AG08395 (cell line): ENCODE measurements around the gene ADCYAP1R1.
A peak's percentile ranks its signal among the peaks of the same experiment; 100 is the strongest.

ENCODE experiments used
- DNase-seq: peaks from one replicate; pipeline ENCODE4 v3.0.0; 2012; ENCODE audit warnings: mixed read lengths, low spot score

Gene ADCYAP1R1

GRCh38 chr7:31068006-31068675 is 16.0 kb downstream of the ADCYAP1R1 start:
- DNase-seq: no peak

DNA sequence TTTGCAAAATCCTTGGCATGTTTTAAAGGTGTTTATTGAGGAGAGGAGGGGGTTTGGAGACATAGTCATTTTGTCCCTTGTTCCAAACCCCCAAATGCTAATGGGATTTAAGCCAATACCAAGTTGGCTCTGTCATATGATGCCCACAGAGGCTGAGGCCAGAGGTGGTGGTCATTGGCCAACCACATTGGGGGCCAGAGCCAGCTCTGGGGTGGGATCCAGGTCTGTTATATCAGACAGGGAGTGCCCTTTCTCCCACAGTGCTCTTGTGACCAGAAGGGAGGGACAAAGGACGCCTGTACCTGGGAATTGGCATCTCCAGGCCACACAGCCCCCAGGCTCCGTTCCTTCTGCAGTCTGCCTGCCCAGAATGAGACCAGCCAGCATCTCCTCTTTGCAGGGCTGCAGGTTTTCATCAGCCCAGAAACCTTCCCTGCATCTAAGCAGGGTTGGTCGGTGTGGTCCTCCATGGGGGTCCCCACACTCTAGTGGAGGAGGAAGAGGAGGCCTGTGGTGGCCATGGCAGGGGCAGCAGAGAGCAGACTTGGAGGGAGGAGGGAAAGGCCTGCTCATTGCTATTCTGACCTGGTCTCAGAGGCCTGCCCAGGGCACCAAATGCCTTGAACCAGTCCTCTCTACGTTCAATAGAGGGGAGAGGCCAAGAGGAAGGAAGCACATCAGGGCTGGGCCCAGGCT is 17.9 kb downstream of the ADCYAP1R1 start:
- DNase-seq: no peak

DNA sequence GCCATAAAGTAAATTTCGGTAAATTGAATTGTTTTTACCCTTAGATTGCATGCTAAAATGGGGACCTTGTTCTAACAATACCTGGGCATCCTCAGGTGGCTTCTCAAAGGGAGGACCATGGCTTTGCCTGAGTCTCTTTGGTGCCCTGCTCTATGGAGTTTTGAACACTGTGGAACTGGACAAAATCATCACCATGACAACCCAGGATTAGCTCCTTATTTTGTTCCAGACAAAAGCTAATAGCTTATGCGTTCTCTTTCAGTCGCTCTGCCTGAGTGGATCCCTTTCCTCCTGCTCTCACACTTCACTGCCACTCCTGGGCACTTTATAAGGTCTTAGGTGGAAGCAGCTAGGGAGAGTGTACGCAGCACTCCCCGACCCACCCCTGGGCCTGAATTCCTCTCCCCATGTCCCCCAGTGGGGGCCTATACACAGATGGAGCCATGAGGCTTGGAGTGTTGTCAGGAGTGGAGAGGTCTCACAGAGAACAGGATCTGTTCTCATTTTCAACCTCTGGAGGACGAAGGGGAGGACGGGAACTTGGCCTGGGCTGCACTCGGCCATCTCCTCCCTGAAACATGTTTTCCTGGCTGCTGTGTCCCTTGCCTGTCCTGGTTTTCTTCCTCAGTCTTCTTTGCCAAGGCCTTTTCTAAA is 19.0 kb downstream of the ADCYAP1R1 start:
- DNase-seq: no peak

DNA sequence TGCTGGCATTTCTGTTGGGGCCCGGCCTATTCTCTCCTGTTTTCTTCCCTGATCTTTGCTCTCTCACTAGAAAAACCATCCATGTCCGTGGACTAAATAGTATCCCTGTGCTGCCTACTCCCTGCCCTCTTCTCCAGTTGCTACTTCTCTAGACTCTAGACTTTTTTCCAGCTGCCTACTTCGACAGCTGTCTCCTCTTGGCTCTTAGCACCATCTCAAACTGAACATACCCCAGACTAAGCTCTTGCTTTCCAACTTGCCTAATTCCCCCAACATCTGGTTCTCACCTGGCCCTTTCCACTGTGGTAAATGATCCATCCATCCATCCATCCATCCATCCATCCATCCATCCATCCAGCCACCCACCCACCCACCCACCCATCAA is 19.5 kb downstream of the ADCYAP1R1 start:
- DNase-seq: no peak

- no peak for DNase-seq
Measured at GRCh38 chr7:31073326-31074119, 21.4 kb downstream of the ADCYAP1R1 start.

DNA sequence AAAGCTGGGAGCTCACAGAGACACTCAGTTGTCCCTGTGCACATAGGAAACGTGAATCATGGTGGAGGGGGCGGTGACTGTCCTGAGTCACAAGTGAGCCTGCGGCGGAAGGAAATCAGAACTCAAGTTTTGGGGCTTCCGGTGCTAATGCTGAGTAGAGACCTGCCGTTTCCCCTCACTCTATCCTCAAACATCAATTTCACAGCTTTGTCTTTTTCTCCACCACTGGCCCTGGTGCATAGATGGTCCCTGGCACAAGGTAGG is 21.9 kb downstream of the ADCYAP1R1 start:
- peak; percentile 60 for DNase-seq

- DNase-seq: no peak
Measured at GRCh38 chr7:31074403-31075085, 22.4 kb downstream of the ADCYAP1R1 start.

GRCh38 chr7:31075086-31075405 is 22.9 kb downstream of the ADCYAP1R1 start:
- no peak for DNase-seq

GRCh38 chr7:31076051-31076450 is 23.9 kb downstream of the ADCYAP1R1 start:
- no peak for DNase-seq

DNA sequence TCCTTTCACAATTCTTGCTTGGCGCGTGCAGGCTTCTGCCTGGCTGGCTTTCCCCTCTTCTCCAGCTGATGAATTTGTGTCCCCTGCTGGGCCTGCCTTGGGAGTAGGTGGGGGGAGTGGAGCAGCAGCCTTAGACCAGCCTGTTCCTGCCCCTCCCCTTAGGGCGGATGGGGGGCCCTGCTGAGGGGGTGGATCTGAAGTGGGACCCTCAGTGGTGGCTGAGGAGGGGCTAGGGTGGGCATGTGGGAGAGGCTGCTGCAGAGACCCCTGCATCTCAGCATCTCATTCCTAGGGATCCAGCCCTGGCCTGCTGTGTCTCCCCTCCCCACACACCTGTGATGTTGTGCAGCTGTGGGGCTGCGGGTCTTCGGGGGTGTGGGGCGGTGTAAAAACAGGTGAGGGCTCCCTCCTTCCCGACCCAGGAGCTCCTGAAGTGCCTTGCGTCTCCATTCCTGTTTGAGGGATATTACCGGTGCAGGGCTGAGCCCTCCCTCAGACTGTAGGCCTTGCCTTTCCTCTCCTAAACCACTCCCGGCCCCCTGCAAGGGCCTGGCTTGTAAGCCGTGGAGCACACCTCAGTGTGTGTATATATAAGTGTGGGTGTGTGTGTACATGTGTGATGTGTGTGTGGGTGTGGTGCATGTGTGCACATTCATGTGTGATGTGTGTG is 24.7 kb downstream of the ADCYAP1R1 start:
- DNase-seq: no peak

DNA sequence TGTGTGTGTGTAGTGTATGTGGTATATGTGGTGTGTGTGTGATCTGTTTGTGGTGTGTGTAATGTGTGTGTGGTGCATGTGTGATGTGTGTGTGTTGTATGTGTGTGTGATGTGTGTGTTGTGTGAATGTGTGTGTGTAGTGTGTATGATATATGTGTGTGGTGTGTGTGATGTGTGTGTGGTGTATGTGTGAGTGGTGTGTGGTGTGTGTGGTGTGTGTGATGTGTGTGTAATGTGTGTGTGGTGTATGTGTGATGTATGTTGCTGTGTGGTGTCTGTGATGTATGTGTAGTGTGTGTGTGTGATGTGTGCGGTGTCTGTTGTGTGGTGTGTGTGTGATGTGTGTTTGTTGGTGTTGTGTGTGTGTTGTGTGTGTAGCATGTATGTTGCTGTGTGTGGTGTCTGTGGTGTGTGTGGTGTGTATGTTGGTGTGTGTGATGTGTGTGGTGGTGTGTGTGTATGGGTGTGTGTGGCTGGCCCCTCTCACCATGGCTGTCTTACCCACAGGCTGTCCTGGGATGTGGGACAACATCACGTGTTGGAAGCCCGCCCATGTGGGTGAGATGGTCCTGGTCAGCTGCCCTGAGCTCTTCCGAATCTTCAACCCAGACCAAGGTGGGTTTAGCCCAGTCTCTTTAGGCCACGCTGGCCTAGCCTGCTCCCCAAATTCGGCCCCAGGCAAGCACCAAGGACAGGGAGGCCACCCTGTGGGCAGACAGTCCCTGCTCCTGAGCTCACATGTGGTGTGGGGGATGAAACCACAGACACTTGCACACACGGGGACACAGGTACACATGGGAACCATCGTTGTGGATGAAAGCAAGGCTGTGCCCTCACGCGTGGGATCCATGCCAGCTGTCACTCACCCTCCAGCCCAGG is 25.6 kb downstream of the ADCYAP1R1 start:
- no peak for DNase-seq

DNA sequence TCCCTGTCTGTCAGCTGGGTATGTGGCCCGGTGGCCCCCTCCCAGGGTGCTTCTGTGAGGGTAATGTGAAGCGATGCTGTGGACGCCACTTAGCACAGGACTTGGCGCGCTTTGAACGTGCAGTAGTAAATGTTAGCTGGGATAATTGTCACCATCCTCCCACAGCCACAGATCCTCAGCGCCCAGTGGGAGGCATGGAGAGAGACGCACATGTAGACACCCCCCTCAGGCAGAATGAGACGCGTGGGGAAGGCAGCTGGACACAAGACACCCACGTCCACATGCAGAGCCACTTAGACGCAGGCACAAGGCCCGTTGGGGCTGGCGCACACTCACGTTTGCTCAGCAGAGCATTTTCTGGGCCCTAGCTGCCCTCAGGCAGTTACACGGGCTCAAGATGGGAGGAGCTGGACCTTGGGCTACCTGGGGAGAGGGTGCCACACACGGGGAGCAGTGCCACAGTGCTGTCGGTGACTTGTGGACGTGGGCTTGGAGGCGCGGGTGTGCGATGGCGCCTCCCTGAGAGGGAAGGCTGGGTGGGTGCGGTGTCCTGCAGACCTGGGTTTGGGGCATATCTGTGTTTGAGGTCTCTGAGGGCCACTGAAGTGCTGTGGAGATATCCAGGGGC is 26.4 kb downstream of the ADCYAP1R1 start:
- DNase-seq: no peak

GRCh38 chr7:31079126-31079823 is 27.2 kb downstream of the ADCYAP1R1 start:
- DNase-seq: no peak

GRCh38 chr7:31079824-31080511 is 27.9 kb downstream of the ADCYAP1R1 start:
- no peak for DNase-seq

- no peak for DNase-seq
Measured at GRCh38 chr7:31080763-31081162, 28.7 kb downstream of the ADCYAP1R1 start.

DNA sequence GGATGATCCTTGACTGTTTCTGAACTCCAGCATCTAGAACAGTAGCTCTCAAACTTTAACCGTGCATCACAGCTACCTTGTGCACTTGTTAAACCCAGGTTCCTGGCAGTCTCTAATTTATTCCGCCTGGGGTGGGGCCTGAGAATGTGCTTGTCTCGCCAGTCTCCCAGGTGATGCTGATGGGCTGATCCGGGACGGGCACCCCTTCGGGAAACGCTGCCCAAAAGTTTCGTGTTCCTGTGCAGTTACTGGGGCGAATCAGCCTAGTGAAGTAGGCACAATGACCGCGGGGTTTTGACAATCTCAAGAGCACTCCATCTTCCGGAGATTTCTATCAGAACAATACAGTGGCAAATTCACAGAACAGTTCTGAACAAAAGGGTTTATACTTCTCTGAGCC is 29.9 kb downstream of the ADCYAP1R1 start:
- no peak for DNase-seq

GRCh38 chr7:31082447-31082846 is 30.3 kb downstream of the ADCYAP1R1 start:
- DNase-seq: no peak

GRCh38 chr7:31083210-31083786 is 31.2 kb downstream of the ADCYAP1R1 start:
- DNase-seq: no peak

GRCh38 chr7:31084226-31084625 is 32.1 kb downstream of the ADCYAP1R1 start:
- no peak for DNase-seq
